GM18909 (cell line): ENCODE results near the gene BEGAIN.

Experiments used
- ATAC-seq: cut with Tn5 transposase; IDR thresholded peaks from one replicate; pipeline ENCODE4 v1.9.1; 2021; ENCODE audit warnings: mild to moderate bottlenecking; ENCODE audit not compliant: unreplicated experiment, poor library complexity

BEGAIN gene

DNA sequence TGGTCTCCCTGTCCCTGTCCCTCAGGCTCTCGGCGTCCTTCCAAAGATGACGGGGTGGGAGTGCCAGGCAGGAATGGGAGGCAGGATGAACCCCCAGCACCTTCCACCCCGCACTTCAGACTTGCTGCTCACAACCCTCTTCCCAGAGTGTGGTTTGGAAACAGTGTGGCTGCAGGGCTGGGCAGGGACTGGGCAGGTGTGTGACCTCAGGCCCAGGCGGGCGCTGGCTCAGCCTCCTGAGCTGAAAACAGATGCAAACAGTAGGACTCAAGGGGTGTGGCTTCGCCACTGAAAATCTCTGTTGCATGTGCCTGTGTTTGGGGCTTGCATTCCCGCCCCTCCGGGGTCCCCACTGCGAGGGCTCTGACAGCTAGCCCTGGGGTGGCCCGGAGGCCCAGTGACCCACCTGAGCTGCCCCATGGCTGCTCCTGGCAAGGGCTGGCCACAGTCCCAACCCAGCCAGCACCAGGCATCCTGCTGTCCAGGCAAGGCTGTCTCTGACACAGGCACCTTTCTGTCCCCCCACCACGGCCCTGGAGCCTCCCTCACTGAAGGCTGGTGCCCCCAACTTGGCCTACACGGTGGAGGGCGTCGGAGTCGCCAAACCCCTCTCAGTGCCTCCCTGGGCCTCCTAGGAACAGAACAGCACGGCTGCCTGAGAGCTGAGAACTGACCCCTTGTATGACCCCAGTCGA lies 46.1 kb downstream of the BEGAIN start:
- ATAC-seq = no peak

DNA sequence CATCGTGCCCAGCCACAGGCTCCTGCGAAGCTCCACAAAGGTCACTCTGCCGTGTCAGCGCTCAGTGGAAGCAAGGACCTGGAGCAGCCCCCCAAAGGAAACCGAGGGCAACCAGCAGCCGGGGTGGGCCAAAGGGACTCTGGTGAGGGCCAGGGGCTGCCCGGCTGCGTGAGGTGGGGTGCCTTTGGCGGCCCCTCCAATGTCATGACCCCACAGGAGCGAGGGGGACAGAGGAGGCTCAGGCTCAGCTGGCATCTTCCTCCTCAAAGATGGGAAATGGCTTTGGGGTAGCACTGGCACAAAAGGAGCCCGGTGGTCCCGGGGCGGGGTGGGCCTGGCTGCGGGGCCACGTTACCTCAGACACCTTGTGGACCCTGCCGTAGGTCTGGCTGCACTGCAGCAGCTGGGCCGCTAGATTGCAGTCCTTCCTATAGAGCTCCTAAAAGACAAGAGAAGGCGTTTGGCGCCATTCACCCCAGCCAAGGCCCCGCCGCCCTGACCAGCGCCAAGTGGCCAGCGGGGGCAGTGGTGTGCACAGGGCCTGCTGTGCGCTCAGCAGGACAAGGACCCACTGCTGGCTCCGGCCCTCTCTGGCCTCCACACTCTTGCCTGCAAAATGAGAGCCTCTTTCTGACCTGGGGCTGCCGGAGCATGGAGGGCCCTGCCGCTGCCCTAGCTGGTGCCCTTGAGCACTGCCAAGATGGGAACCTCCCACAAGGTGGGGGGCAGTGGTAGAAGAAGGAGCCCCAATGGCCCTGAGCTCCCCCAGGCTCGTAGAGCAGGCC lies 46.9 kb downstream of the BEGAIN start:
- no peak for ATAC-seq

DNA sequence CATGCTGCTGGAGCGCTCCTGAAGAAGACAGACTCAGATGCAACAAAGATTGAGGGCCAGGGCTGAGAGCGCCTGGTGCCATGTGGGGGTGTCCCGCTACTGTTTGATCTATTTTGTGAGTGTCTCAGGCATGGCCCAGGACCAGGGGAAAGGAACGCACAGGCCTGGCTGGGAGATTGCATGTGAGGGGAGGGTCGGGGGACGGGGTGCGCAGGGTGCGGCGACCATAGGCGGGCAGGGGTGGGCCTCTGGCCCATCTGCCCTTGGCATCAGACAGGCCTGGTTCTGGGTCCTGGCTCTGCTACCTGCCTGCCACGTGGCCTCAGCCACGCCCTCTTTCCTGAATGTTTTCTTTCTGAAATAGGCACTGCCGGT lies 47.5 kb downstream of the BEGAIN start:
- no peak for ATAC-seq

DNA sequence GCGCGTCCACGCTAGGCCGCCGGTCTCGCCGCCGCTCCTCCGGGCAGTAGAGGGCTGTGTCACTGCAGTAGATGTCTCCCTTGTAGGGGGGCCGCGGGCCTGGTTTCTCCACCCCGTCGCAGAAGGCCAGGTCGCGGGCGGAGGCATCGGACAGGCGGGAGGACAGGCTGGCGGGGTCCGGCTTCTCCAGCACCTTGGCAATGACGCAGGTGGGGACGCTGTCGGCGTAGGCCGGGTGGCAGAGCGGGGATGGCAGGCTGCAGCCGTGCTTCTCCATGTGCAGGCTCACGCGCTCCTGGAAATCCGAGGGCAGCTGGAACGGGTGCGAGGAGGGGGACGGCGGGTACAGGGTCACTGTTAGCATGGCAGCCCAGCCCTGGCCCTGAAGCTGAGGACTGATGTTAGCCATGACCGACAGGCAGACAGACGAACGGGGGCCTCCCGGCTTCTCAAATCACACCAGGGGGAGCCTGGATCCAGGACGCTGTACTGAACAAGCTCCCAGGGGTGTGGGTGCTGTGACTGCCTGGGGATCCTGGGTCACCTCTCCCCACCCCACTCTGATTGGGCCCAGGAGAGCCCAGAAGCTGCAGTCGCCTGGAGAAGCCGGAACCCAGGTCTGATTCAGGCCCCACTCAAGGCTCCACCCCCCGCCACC lies 48.1 kb downstream of the BEGAIN start:
- no peak for ATAC-seq

DNA sequence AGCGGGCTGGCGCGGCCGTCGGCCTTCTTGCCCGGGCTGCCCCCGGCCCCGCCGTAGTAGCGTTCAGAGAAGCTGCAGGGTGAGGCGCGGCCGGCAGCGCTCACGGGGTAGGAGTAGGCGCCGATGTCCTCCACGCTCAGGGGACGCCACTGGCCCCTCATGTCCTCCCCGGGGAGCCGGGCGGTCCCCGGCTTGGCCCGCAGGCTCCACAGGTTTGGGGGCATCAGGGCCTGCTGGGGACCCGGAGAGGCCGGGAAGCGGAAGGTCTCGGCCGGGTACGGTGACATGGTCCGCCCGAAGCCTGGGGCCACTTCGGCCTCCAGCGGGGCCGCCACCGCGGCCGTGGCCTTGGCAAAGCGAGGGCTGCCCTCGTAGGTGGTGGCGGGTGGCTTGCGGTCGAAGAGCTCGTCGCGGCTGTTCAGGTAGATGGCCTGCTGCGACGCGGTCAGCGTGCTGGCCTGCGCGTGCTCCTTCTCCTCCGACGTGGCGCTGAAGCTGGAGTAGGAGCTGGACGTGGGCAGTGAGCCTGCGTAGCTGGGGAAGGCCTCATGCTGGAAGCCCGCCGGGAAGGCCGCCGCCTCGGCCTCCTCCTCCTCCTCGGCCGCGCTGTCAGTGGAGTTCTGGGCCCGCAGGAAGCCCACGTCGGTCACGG lies 48.7 kb downstream of the BEGAIN start:
- ATAC-seq = no peak

DNA sequence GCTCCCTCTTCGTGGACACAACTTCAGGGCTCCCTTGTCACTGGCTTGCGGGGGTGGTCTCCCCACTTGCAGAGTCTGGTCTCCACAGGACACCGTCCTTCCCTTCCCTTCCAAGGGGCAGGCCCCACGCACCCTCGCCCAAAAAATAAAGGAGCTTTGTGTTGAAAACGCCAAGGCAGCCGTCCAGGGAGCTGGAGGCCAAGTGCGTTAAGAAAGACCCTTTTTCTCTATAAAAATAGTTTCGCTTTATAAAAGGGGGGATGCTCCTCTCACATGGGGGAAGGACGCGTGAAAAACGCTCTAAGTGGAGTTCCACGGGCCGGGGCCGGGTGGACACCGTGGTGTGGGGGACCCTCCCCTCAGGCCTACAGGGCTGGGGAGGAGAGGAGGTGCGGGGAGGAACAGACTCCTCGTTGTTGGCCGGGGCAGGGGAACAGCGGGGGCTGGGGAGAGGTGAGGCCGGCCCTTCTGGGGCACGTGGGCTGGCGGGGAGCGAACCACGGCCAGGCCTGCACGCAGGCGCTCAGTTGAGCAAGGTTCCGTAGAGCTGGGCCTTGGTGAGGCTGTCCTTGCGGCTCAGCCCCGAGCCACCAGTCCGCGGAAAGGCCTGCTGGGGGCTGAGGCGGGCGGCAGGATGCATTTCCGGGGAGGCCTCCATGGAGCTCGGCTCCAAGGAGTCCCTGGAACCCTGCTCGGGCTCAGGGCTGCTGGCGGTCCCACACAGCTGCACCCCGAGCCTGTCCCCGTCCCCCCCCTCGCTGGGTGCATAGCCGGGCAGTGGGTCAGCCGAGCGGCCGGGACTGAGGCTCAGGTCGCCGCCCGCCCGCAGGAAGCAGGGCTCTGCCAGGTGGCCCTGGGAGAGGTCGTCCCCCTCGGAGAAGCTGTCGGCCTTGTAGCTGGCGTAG lies 49.5 kb downstream of the BEGAIN start:
- ATAC-seq = no peak

DNA sequence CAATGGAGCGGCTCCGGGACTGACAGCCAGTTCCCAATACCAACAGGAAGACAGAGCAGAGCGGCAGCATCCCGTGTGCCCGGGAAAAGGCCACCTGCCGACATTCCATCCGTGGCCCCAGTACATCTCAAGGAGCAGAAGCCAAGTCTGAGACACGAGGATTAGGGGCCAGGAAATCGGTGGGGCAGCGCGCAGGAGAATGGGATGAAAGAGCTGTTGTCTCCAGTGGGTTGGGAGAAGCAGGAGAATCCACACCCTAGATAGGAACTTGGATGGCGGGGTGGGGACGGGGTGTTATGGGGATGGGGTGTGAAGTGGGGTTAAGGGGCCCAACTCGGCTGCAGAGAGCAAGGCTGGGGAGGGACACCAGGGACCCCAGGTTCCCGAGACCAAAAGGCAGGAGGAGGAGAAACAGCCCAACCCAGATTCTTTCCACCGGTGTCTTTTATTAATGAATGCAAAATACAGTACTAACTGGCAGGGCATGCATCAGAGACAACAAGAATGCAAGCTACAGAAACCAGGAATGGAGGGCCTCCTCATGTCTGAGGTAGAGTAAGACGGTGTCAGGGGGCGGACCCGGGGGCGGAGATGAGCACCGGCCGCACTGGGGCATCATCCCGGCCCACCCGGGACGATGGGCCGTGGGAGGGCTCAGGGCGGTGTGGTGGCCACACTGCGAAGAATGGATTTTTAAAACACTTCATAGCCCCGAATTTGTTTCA lies 50.3 kb downstream of the BEGAIN start:
- no peak for ATAC-seq

DNA sequence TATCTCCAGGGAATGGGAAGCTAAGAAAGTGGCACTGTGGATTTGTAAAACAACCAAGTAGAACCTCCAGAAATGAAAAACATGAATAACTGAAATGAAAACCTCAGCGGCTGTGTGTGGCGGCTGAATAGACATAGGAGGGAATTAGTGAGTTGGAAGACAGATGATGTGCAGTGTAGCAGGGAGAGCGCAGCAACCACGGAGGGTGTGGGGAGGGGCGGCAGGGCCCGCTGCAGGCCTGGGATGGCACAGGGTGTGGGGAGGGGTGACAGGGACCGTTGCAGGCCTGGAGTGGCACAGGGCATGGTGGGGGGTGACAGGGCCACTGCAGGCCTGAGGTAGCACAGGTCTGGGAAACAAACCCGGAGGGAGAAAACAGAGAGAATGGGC lies 51.1 kb downstream of the BEGAIN start:
- ATAC-seq = no peak

DNA sequence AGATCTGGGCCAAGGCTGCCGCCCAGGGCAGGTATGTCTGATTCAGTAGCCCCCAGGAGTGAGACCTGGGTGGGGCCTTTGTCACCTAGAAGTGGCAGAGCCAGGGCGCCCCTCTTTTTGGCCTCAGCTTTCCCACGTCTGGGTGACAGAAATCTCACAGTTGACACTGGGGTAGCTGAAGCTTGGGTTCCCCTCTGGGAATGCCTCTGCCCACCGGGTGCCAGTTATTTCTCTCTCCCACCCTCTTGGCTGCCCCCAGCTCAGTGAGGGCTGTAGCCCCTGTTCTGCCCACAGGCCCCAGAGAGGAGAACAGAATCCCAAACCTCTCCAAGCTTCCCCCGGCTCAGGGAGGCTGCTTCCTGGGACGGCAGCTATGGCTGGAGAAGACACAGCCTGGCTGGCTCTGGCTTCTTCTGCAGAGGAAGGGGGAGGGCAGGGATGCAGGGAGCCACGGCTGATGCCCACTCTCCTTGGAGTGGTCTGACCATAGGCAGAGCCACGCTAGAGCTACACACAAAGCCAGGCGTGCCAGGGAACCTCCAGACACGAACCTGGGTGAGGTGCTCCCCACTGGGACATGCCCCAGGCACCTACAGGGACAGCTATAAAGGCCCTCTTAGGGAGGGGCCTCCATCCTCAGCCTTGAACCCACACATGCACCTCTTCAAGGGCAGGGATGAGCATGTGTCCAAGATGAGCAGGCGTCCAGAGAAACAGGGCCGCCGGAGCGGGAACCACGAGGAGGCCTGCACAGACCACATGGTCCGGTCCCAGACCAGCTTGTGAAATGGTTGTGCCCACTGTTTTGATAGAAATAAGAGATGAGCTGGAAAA lies 51.7 kb downstream of the BEGAIN start:
- no peak for ATAC-seq

DNA sequence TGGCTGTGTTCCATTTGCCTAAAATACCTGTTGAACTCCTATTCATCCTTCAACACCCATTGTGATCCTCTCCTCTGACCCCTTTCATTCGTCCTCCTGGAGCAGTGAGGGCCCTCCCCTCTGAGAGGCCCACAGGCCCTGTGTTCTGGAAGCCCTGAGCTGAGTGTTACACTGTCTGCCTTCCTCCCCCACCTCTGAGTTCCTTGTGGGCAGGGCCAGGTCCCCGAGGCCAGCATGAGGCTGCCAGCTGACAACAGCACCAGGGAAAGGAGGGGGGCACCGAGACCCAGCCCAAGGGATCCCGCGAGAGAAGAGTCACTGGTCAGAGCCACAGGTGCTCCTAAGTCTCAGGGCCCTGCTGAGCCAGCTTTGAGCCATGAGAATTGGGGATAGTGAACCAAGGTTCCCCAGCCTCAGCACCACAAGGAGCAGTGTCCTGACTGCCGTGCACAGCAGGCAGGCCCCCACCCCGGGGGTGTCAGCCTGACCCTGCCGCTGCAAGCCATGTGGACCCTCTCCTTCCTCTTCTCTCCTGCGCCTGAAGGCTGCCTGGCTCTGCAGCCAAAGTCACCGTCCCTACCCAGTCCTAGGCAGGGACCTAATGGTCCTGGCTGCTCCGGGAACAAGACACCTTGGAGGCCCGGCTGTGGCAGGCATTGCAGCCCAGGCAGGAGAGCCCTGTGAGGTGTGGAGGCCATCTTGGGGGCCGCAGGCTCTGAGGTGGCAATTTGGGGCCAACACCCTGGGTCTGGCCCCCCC lies 52.5 kb downstream of the BEGAIN start:
- no peak for ATAC-seq

DNA sequence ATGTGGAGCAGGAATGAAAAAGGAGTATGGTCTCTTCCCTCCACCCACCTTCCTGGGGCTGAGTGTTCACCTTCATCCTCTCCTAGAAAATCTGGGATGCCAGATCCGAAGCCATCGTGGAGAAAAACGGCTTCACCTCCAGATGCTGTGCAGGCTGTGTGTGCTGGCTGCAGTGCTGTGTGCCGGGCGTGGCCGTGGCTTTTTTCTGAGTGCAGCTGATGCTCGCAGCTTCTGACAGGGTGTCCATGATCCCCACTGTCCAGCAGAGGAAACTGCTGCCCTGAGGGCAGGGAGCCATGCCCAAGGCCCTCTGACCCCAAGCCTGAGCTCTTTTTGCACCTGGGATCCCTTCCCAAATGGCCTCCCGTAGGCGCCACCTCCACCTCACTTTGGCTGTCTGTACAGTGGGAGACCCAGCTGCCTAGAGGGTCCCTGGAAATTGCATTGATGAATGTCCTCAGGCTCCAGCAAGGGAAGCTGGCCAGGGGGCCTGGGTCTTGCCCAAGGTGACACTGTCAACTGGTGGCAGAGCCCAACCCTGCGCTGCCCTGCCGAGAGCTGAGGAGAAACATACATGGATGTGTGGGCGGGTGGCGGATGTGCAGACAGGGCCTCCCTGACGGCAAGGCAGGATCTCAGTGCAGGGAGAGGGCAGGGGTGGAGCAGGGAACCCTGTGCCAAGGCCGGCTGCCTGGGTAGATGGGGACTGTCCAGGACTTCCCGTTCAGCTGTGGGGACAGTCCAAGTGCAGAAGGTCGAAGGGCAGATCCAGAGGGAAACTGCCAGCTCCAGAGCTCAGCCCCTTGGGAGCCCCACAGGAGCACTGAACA lies 53.3 kb downstream of the BEGAIN start:
- no peak for ATAC-seq

DNA sequence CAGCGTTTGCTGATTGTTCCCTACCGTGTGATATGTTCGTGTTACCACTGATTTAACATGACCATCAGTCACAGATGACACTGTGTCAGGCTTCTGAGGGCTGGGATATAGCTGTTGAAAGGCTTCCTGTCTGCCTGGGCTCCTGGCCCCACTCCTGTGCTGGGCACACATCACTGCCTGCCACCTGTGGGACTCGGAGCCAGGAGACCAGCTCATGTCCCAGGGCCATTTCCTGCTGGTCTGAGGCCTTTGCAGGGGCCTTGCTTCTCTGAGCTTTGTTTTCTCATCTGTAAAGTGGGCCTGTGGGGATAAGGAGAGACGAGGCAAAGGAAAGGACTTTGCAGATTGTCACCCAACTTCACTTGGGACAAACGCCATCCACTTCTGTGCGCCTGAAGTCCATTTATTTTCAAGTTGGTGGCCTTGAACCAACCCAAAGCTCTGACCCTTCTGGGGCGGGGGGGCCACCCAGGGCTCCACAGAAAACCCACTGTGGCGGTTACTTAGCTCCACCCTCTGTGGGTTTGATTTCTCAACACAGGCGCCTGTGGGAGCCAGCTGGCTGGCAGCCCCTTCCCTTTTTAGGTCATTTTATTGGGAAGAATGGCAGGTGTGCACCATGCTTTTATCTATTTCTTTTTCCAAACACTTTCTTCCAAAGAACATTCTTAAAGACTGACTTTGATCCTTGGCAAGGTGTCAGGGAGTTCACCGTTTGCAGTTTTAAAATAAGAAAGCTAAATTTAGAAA lies 54.1 kb downstream of the BEGAIN start:
- no peak for ATAC-seq

DNA sequence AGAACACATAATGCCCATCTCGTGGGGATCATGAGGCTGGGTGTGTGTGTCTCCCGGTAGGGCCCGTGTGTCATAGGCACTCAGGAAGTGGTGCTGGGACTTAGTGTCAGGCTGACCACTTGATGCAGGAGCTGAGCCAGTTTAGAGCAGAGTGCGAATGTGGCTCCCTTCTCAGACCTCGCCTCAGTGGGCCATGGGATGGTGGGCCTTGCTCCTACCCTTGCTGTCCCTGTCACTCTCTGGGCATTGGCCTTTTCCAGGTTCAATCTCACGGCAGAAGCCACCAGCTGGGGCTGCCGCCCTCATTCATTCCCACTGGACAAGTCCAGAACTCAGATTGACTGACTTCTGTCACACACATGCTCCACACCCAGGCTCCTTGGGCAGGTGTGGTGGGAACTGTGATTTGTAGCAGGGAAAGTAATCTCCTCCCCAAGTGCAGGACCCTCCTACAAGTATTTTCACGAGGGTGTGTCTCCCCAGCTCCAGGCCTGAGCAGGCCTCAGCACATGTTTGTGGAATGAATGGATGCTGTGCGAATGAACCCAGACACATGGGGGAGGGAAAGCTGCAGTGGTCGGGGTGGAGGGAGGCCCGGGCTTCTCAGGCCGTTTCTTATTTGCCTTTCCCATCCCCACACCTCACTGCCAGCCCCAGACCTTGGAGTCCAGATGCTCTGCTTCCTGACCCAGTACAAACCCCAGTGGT lies 54.9 kb downstream of the BEGAIN start:
- no peak for ATAC-seq

DNA sequence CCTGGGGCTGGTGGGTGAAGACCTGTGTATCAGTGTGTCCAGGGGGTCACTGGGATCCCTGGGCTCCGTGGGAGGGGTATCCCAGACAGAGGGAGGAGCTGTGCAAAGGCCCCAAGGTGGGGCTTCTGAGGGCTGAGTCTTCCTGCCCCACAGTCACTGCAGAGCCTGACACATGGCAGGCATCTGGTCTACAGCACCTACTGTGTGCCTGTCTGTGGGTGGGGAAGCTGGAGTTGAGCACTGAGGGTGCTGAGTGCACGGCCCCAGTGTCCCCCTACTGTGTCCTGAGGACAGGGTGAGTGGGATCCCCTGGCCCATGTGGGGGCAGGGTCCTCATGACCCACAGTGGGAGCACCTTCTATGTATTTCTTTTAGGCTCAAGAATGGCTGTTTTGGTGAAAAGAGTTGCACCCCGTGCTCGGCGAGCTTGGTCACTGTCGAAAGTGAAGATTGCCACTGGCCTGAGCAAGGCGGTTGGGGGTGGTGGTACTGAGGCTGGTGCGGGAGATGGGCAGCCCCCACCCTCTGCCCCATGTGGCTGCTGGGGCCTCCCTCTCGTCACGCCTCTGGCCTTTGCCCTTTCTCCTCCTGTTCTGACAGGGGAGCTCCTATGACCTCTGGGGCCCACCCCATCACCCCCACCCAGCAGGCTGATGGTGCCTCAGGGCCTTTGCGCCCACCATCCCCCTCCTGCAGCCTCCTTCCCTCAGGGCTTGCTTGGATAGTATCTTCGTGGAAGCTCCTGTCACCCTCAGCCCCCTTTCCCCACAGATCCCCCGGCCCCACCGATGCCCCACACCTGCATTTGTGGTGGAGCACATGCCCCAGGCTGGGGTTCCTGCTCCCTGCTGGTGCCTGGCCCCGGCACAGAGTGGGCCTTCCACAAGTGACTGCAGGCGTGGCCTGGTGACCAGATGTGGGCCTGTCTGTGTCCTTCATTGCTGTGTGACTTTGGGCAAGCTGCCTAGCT lies 55.8 kb downstream of the BEGAIN start:
- ATAC-seq = no peak
